BLaER1 treated with 17β-estradiol and CSF1 and Interleukin-3, amounts not matched to agents 10 nM and 100 nM (cell line): ENCODE measurements around the gene ASB5.

ENCODE experiments used
- H3K27ac ChIP-seq, 11 experiments: shearing (Covaris generic); formaldehyde crosslinking; 2 replicates each; pipeline ENCODE4 v1.8.1; 2022
- H3K27me3 ChIP-seq, 11 experiments: shearing (Covaris generic); formaldehyde crosslinking; 2 replicates each; pipeline ENCODE4 v1.8.1; 2022
- H3K36me3 ChIP-seq, 11 experiments: shearing (Covaris generic); formaldehyde crosslinking; 2 replicates each; pipeline ENCODE4 v1.8.1; 2022
- H3K4me1 ChIP-seq, 10 experiments: shearing (Covaris generic); formaldehyde crosslinking; 2 replicates each; pipeline ENCODE4 v1.8.1; 2022
- H3K4me2 ChIP-seq, 11 experiments: shearing (Covaris generic); formaldehyde crosslinking; 2 replicates each; pipeline ENCODE4 v1.8.1; 2022
- H3K4me3 ChIP-seq, 10 experiments: shearing (Covaris generic); formaldehyde crosslinking; 2 replicates each; pipeline ENCODE4 v1.8.1; 2022
- H3K9ac ChIP-seq, 11 experiments: shearing (Covaris generic); formaldehyde crosslinking; 2 replicates each; pipeline ENCODE4 v1.8.1; 2022
- H3K9me3 ChIP-seq, 11 experiments: shearing (Covaris generic); formaldehyde crosslinking; replicated peaks in 1 of 11; 2 replicates each; pipeline ENCODE4 v1.8.1; 2022
- H4K20me1 ChIP-seq, 11 experiments: shearing (Covaris generic); formaldehyde crosslinking; 2 replicates each; pipeline ENCODE4 v1.8.1; 2022
- Cebpa-rat ChIP-seq, 11 experiments: shearing (Covaris generic); IDR thresholded peaks; 2 replicates each; pipeline ENCODE4 v1.8.1; 2022

ASB5 gene

DNA sequence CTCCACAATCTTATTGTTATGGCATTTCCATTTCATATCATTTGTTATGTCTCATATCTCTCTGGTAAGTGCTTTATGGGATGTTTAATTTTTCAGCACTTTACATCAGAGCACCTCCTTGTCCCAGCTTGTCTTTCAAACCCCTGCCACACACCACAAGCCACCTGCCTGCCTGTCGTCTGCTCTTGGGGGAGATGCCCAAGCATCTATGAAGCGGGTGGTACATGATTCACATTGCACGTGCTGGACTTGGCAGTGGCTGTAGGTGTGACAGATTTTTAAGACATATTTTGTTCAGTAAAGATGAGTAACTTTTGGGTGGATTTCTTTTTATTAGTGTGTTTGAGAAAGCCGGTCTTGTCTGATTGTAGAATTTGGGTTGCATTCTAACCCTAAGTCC, 59.5 kb downstream of the ASB5 start:
- H3K4me3 ChIP-seq, result no peak overlapping the region
- peaks cover 0 to 7% (median 0%) of the 10 kb centered on the region in 10 experiments; a peak in 2 of 20 replicates for H3K4me1 ChIP-seq
- no peaks in the 10 kb centered on the region for H4K20me1 ChIP-seq
- no peak overlapping the region for H3K4me2 ChIP-seq
- peaks cover 0 to 14% (median 9%) of the 10 kb centered on the region in 11 experiments; a peak in 13 of 22 replicates for H3K9me3 ChIP-seq
- H3K27ac ChIP-seq, result no peak overlapping the region
- H3K9ac ChIP-seq, result no peak overlapping the region
- H3K36me3 ChIP-seq, result no peaks in the 10 kb centered on the region
- H3K27me3 ChIP-seq, result no peaks in the 10 kb centered on the region
- no peak for TF ChIP-seq Cebpa-rat (IDR thresholded peaks at IDR 0.05)

DNA sequence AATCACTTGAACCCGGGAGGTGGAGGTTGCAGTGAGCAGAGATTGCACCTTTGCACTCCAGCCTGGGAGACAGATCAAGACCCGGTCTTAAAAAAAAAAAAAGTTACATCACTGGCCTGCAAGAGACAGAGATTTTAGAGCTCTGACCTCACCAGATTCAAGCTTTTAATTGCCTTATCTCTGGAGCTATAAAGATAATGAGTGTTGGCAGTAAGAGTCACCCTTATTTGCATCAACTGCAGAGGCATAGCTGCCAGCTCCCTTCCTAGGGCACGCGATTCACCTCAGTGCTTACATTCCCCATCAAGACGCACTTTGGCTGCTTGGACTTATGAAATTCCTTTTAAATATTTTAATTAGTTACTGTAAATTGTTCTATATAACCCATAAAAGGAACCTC, 61.2 kb downstream of the ASB5 start:
- H3K4me2 ChIP-seq, result no peak overlapping the region
- TF ChIP-seq Cebpa-rat (IDR thresholded peaks at IDR 0.05), result no peak
- H3K27me3 ChIP-seq, result no peaks in the 10 kb centered on the region
- H3K9ac ChIP-seq, result no peak overlapping the region
- H3K4me3 ChIP-seq, result no peak overlapping the region
- H4K20me1 ChIP-seq, result no peaks in the 10 kb centered on the region
- no peaks in the 10 kb centered on the region for H3K36me3 ChIP-seq
- H3K4me1 ChIP-seq, result peaks cover 0 to 7% (median 0%) of the 10 kb centered on the region in 10 experiments; a peak in 2 of 20 replicates
- H3K9me3 ChIP-seq, result peaks cover 0 to 14% (median 9%) of the 10 kb centered on the region in 11 experiments; a peak in 13 of 22 replicates
- H3K27ac ChIP-seq, result no peak overlapping the region

DNA sequence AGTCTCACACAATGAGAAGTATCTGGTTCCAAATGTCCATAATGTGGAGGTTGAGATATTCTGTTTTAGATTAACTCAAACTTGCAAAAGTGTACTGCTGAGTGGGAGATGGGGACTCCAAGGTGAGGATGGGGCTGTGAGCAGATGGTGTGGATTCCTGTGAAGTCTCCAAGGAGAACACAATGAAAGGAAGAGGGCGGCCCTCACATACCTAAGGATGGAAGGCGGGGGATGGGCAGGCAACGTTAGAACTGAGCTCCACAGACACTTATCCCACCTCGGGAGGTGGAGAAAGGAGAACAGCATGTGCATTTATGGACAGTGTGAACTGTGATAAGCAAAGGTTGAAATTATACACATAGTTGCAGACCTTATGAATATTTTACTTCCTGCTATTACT, 63.7 kb downstream of the ASB5 start:
- H3K4me2 ChIP-seq, result no peak overlapping the region
- no peaks in the 10 kb centered on the region for H3K9me3 ChIP-seq
- no peaks in the 10 kb centered on the region for H3K36me3 ChIP-seq
- no peak overlapping the region for H3K27ac ChIP-seq
- TF ChIP-seq Cebpa-rat (IDR thresholded peaks at IDR 0.05), result no peak
- H4K20me1 ChIP-seq, result no peaks in the 10 kb centered on the region
- no peak overlapping the region for H3K4me3 ChIP-seq
- H3K4me1 ChIP-seq, result peaks cover 0 to 1% (median 0%) of the 10 kb centered on the region in 10 experiments; a peak in 2 of 20 replicates
- no peak overlapping the region for H3K9ac ChIP-seq
- no peaks in the 10 kb centered on the region for H3K27me3 ChIP-seq

GRCh38 chr4:176198316-176198903, 70.6 kb downstream of the ASB5 start:
- peaks cover 0 to 16% (median 13%) of the 10 kb centered on the region in 10 experiments; a peak in 14 of 20 replicates for H3K4me1 ChIP-seq
- no peaks in the 10 kb centered on the region for H3K9me3 ChIP-seq
- no peak overlapping the region for H3K4me2 ChIP-seq
- H3K9ac ChIP-seq, result no peak overlapping the region
- no peaks in the 10 kb centered on the region for H4K20me1 ChIP-seq
- TF ChIP-seq Cebpa-rat (IDR thresholded peaks at IDR 0.05), result no peak
- H3K27me3 ChIP-seq, result no peaks in the 10 kb centered on the region
- no peak overlapping the region for H3K4me3 ChIP-seq
- no peak overlapping the region for H3K27ac ChIP-seq
- H3K36me3 ChIP-seq, result no peaks in the 10 kb centered on the region

DNA sequence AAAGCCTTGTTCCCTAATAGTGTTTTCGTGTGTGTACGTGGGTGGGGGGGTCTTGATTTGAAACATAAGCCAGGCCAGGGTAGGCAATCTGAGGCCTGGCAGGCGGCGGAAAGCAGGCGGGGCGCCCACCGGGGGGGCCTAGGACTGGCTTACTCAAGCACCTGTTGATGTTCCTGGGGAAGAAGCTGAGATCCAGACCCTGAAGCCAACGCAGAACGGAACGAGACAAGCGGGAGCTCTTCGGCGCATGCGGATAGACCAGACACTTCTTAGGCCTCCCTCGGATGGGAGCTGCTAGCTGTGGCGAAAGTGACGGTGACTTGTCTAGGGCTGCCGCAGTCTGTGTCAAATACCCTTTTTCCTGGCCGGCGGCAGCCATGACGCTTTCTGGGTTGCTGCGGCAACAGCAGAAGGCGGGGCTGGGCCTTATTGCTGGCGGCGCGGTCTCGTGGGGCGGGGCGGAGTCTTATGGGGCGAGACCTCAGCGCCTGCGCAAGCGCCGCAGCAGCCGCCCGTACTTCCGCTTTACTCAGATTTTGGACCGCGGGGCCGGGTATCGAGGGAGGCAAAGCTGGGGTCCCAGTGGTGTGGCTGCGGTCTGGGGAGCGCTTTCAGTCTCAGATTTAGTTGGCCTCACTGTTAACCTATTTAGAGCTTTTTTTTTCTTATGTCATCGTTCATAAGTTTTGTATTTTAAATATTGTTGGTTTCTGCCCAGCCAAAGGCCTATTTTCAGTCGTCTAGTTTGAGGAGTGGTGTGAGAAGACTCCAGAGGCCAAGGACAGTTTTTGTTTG, 73.6 kb downstream of the ASB5 start, which contains the start of gene SPATA4:
SPATA4 (minus strand) TSS at position 402 of the 795 bp plus-strand sequence; CDS start at position 379, 23 bp downstream.
- H3K27me3 ChIP-seq, result no peaks in the 10 kb centered on the region
- H3K4me3 ChIP-seq, result peak within 1 kb of the TSS; percentile 57 to 71 (median 64)
- no peak for TF ChIP-seq Cebpa-rat (IDR thresholded peaks at IDR 0.05)
- no peaks in the 10 kb centered on the region for H4K20me1 ChIP-seq
- peak within 1 kb of the TSS; percentile 81 to 96 (median 88) for H3K4me2 ChIP-seq
- peak within 1 kb of the TSS; percentile 60 to 77 (median 69) for H3K9ac ChIP-seq
- H3K9me3 ChIP-seq, result no peaks in the 10 kb centered on the region
- no peaks in the 10 kb centered on the region for H3K36me3 ChIP-seq
- H3K27ac ChIP-seq, result peak within 1 kb of the TSS; percentile 34 to 74 (median 63); a peak in 19 of 22 replicates
- H3K4me1 ChIP-seq, result peaks cover 0 to 16% (median 13%) of the 10 kb centered on the region in 10 experiments; a peak in 14 of 20 replicates

DNA sequence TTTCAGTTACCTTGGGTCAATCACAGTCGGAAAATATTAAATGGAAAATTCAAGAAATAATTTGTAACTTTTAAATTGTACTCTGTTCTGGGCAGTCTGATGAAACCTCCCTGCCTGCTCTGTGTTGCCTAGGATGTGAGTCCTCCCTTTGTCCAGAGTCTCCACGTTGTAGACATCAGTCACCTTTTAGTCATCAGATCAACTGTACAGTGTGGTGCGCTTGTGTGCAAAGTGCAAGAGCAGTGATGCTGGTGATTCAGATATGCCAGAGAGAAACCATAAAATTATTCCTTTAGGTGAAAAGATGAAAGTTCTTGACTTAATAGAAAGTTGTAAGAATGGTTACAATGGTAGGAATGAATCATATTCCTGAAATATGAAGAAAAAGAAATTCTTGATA, 75.1 kb downstream of the ASB5 start:
- H3K4me1 ChIP-seq, result peaks cover 2 to 17% (median 15%) of the 10 kb centered on the region in 10 experiments
- H3K27me3 ChIP-seq, result no peaks in the 10 kb centered on the region
- no peaks in the 10 kb centered on the region for H4K20me1 ChIP-seq
- no peaks in the 10 kb centered on the region for H3K36me3 ChIP-seq
- no peak for TF ChIP-seq Cebpa-rat (IDR thresholded peaks at IDR 0.05)
- H3K9ac ChIP-seq, result no peak overlapping the region
- no peak overlapping the region for H3K4me2 ChIP-seq
- no peak overlapping the region for H3K4me3 ChIP-seq
- H3K27ac ChIP-seq, result no peak overlapping the region
- H3K9me3 ChIP-seq, result no peaks in the 10 kb centered on the region

DNA sequence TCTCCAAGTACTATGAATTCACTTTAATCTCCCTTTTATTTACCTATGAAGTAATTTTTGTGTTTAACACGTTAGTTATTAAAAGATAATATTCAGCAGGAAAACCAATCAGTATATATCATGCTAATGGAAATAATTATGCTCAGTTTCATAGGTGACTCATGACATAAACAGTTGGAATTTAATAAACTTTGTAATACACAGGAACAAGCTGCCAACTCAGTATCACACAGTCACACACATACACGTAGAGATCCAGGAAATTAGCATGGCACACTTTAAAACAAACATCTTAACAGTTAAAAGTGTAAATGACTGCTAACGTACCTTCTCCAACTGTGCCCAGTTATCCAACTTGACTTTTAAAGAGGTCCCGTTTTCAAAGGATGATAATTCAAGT, 75.9 kb downstream of the ASB5 start:
- Histone ChIP-seq H3K4me3 (no peak overlapping the region), H4K20me1 (no peaks in the 10 kb centered on the region), H3K36me3 (no peaks in the 10 kb centered on the region), H3K9me3 (no peaks in the 10 kb centered on the region), H3K4me2 (no peak overlapping the region), H3K4me1 (peaks cover 8 to 24% (median 18%) of the 10 kb centered on the region in 10 experiments), H3K9ac (no peak overlapping the region), H3K27ac (no peak overlapping the region), H3K27me3 (no peaks in the 10 kb centered on the region)
- TF ChIP-seq Cebpa-rat (IDR thresholded peaks at IDR 0.05), result no peak

DNA sequence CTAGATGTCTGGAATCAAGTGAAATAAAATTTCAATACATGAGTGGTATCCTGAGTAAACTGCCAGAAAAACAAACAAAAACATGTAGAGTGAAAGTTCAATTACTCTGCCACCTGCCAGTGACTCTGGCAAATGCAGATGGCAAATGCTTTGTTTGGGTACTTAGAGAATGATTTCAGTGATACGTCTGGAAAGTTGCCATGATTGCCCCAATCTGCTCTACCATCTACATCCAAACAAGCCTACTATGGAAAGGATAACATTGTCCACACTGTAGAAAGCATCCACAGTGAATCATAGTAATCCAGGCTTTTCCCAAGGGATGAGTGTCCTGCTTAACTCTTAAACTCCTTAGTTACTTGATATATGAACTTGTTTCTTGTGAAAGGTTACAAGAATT, 77.0 kb downstream of the ASB5 start:
- TF ChIP-seq Cebpa-rat (IDR thresholded peaks at IDR 0.05), result no peak
- H4K20me1 ChIP-seq, result no peaks in the 10 kb centered on the region

DNA sequence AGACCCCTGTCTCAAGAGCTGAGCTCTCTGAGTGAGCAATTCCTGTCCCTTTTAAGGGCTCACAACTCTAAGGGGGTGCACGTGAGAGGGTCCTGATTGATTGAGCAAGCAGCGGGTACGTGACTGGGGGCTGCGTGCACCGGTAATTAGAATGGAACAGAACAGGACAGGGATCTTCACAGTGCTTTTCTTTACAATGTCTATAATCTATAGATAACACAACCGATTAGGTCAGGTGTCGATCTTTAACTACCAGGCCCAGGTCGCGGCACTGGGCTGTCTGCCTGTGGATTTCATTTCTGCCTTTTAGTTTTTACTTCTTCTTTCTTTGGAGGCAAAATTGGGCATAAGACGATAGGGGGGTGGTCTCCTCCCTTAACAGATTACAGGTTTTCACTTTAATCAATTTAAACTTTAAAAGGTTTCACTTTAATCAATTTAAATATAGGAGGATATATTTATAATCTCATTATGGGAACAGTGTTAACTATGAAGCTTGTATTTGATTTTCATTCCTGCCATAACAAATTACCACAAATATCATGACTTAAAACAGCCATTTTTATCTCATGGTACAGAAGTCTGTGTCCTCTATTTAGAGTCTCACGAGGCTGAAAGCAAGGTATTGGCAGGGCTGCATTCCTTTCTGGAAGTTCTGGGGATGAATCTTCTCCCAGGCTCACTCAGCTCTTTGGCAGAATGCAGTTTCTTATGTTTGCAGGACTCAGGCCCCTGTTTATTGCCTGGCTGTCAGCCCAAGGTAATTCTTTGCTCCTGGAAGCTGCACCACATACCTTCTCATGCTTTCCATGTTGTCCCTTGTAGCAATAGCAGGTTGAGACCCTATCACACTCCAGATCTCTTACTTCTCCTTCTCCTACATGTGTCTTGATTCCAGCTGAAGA, 78.9 kb downstream of the ASB5 start:
- H3K27ac ChIP-seq, result no peak overlapping the region

More for the DNA sequence above, 77.0 kb downstream of the ASB5 start:
- Histone ChIP-seq H3K4me3 (no peak overlapping the region), H3K4me2 (no peak overlapping the region), H3K9ac (no peak overlapping the region), H3K36me3 (no peaks in the 10 kb centered on the region), H3K9me3 (no peaks in the 10 kb centered on the region), H3K27me3 (no peaks in the 10 kb centered on the region), H3K4me1 (peaks cover 8 to 35% (median 22%) of the 10 kb centered on the region in 10 experiments), H3K27ac (no peak overlapping the region)

More for the DNA sequence above, 78.9 kb downstream of the ASB5 start:
- Histone ChIP-seq H3K36me3 (no peaks in the 10 kb centered on the region), H3K4me3 (no peak overlapping the region), H3K9me3 (no peaks in the 10 kb centered on the region), H3K4me2 (no peak overlapping the region), H3K9ac (no peak overlapping the region), H3K4me1 (peaks cover 0 to 27% (median 16%) of the 10 kb centered on the region in 10 experiments; a peak in 17 of 20 replicates), H3K27me3 (no peaks in the 10 kb centered on the region), H4K20me1 (no peaks in the 10 kb centered on the region)
- TF ChIP-seq Cebpa-rat (IDR thresholded peaks at IDR 0.05), result no peak
